Measurements from ENCODE around the gene LYSET.
"Not testable (repeated sequence)": the region's sequence is repeated elsewhere in the genome, so short reads cannot be mapped to it uniquely, and the experiment has no call there.

Gene LYSET

GRCh38 chr14:93160353-93160801, 24.7 kb upstream of the LYSET start:
- ChIA-PET POLR2A (no interaction called here), CTCF (interaction anchor here (0.9 to 2.0 kb wide), 9 partner anchors 8 to 205 kb away, joined by 3 to 7 read pairs (median 4); no protein-coding TSS in a partner anchor)
- peak; percentile 26 for TF ChIP-seq CTCF (IDR thresholded peaks at IDR 0.05; ENCODE audit: control extremely low read depth, extremely low read depth, low read depth, missing control alignments)
- DNase-seq (ENCODE audit: extremely low spot score), result no peak

- CTCF ChIA-PET, result interaction anchor here (0.9 to 2.0 kb wide), 5 partner anchors 17 to 49 kb away, joined by 3 to 7 read pairs (median 5); no protein-coding TSS in a partner anchor
- no peak for DNase-seq (ENCODE audit: extremely low spot score)
- TF ChIP-seq CTCF (IDR thresholded peaks at IDR 0.05; ENCODE audit: control extremely low read depth, extremely low read depth, low read depth, missing control alignments), result no peak
- POLR2A ChIA-PET, result no interaction called here
These were observed 23.6 kb upstream of the LYSET start for GRCh38 chr14:93161411-93161940.

GRCh38 chr14:93163564-93163963, 21.6 kb upstream of the LYSET start:
- ChIA-PET POLR2A (no interaction called here), CTCF (interaction anchor here (0.7 to 1.5 kb wide), 4 partner anchors 12 to 50 kb away, joined by 3 to 8 read pairs (median 4); no protein-coding TSS in a partner anchor)
- no peak for TF ChIP-seq CTCF (IDR thresholded peaks at IDR 0.05; ENCODE audit: control extremely low read depth, extremely low read depth, low read depth, missing control alignments)
- DNase-seq (ENCODE audit: extremely low spot score), result no peak

DNA sequence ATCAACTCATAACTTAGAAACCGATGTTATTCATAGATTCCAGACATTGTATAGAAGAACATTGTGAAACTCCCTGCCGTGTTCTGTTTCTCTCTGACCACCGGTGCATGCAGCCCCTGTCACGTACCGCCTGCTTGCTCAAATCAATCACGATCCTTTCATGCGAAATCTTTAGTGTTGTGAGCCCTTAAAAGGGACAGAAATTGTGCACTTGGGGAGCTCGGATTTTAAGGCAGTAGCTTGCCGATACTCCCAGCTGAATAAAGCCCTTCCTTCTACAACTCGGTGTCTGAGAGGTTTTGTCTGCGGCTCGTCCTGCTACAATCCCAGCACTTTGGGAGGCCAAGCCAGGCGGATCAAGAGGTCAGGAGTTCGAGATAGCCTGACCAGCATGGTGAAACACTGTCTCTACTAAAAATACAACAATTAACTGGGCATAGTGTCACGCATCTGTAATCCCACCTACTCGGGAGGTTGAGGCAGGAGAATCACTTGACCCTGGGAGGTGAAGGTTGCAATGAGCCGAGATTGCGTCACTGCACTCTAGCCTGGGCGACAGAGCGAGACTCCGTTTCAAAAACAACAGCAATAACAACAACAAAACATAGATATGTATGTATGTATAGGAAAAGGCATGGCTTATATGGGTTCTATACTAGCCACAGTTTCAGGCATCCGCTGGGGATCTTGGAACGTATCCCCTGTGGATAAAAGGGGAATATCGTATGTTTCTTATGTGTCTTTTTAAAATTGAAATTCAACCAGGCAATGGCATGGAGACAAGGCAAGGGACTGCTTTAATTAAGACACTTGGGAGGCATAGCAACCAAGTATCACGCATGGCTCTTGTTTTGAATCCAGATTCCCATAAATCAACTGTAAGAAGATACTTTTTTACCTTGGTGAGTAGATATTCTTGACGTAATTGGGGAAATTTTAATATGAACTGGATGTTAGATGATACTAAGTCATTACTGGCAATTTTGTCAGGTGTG, 19.5 kb upstream of the LYSET start:
- CTCF ChIA-PET, result interaction anchor here (1.2 kb wide), 1 partner anchor 12 kb away, joined by 3 read pairs; no protein-coding TSS in a partner anchor
- DNase-seq (ENCODE audit: extremely low spot score); POLR2A ChIA-PET: not testable (repeated sequence)

DNA sequence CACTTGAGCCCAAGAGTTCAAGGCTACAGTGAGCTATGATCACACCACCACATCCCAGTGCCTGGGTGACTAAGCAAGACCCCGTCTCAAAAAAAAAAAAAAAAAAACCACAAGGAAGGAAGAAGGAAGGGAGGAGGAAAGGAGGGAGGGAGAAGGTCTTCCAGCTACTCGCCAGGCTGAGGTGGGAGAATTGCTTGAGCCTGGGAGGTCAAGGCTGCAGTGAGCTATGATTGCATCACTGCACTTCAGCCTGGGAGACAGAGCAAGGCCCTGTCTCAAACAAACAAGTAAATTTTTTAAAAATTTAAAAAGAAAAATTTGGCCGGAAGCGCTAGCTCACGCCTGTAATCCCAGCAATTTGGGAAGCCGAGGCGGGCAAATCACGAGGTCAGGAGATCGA, 16.5 kb upstream of the LYSET start:
- POLR2A ChIA-PET; DNase-seq (ENCODE audit: extremely low spot score): not testable (repeated sequence)
- CTCF ChIA-PET, result interaction anchor here (1.1 to 2.5 kb wide), 8 partner anchors 9 to 57 kb away, joined by 3 to 15 read pairs (median 4); partner anchors contain the start of genes LYSET and MOAP1

DNA sequence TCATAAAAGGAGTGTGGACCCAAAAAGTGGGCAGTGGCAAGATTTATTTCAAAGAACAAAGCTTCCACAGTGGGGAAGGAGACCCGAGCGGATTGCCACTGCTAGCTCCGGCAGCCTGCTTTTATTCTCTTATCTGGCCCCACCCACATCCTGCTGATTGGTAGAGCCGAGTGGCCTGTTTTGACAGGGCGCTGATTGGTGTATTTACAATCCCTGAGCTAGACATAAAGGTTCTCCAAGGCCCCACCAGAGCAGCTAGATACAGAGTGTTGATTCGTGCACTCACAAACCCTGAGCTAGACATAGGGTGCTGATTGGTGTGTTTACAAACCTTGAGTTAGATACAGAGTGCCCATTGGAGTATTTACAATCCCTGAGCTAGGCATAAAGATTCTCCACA, 15.5 kb upstream of the LYSET start:
- POLR2A ChIA-PET; DNase-seq (ENCODE audit: extremely low spot score): not testable (repeated sequence)
- CTCF ChIA-PET, result interaction anchor here (1.3 to 2.5 kb wide), 6 partner anchors 9 to 58 kb away, joined by 3 to 15 read pairs (median 4); partner anchors contain the start of genes LYSET and MOAP1

DNA sequence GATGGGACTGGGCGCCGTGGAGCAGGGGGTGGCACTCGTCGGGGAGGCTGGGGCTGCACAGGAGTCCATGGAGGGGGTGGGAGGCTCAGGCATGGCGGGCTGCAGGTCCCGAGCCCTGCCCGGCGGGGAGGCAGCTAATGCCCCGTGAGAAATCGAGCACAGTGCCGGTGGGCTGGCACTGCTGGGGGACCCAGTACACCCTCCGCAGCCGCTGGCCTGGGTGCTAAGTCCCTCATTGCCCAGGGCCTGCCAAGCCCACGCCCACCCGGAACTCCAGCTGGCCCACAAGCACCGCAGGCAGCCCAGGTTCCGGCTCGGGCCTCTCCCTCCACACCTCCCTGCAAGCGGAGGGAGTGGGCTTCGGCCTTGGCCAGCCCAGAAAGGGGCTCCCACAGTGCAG, 15.0 kb upstream of the LYSET start:
- POLR2A ChIA-PET; DNase-seq (ENCODE audit: extremely low spot score): not testable (repeated sequence)
- CTCF ChIA-PET, result interaction anchor here (1.3 to 2.5 kb wide), 4 partner anchors 8 to 57 kb away, joined by 3 to 15 read pairs (median 4); no protein-coding TSS in a partner anchor

GRCh38 chr14:93171376-93171775, 13.7 kb upstream of the LYSET start:
- CTCF ChIA-PET, result no interaction called here
- DNase-seq (ENCODE audit: extremely low spot score), result no peak
- TF ChIP-seq CTCF (IDR thresholded peaks at IDR 0.05; ENCODE audit: control extremely low read depth, extremely low read depth, low read depth, missing control alignments), result no peak
- POLR2A ChIA-PET, result interaction anchor here (0.7 kb wide), 1 partner anchor 780 kb away, joined by 3 read pairs; no protein-coding TSS in a partner anchor
